ENCODE data around the gene CDC42SE1.

Gene CDC42SE1

DNA sequence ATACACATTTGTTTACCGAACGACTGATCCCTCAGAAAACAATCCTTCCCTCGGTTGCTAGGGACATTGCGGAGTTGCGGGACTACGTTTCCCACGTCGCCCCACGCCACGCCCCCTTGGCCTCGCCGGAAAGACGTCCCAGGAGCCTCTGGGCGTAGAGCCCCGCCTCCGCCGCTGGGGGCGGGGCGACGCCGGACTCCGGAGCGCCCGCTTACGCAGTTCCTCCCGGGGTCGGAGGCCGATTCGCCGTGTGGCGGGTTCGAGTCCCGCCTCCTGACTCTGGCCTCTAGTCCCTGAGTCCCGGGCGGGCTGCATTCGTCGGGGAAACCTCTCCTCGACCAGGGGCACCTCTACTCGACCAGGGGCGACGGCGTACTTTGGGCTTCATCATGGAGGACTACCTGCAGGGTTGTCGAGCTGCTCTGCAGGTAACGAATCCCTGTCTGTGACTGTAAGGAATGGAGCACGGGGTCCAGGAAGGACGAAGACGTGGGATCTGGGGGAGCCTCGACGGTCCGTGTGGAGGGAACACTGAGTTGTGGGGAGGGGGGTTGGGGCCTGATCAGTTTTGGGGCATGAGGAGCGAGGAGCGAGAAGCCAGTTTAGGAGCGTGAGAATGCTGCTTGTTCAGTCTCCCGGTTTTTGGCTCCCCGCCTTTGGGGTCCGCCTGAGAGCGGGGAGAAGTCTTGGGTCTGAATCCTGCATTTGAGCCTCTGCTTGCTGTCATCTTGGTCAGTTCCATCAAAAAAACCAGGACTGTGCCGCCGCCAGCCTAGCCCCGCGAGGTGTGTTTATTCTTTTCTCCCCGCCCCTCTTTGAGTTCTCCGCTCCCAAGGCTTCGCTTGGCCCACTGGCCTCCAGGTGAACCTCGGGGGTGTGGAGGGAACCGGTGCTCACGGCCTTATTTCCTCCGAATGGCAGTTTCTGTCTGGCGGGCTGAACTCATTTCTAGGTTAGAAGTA is 50.9 kb downstream of the CDC42SE1 start, which contains the start of gene PRUNE1:
Gene PRUNE1 (plus strand): TSS at position 206 of the 962 bp plus-strand sequence. CDS start 184 bp downstream, at position 390.
- H3K9me3 ChIP-seq (ENCODE audit: control insufficient read depth in 2 of 2, low read length in 2 of 2), result no peaks in the 10 kb centered on the region
- peak within 1 kb of the TSS; percentile 92 for H3K27ac ChIP-seq (ENCODE audit: low read length)
- H3K4me1 ChIP-seq (ENCODE audit: control insufficient read depth, insufficient read depth, low read length), result peaks cover 40% of the 10 kb centered on the region
- peak within 1 kb of the TSS; percentile 81 to 93 for H3K9ac ChIP-seq (ENCODE audit: low read length in 2 of 2)
- peak within 1 kb of the TSS; percentile 86 to 99 for H3K4me3 ChIP-seq (ENCODE audit: low read length in 2 of 2)
- H3K27me3 ChIP-seq (ENCODE audit: control insufficient read depth in 1 of 2, insufficient read depth in 2 of 2, low read length in 2 of 2), result no peaks in the 10 kb centered on the region
- no peaks in the 10 kb centered on the region for H3K36me3 ChIP-seq (ENCODE audit: control insufficient read depth in 2 of 2, insufficient read depth in 2 of 2, low read length in 2 of 2)

DNA sequence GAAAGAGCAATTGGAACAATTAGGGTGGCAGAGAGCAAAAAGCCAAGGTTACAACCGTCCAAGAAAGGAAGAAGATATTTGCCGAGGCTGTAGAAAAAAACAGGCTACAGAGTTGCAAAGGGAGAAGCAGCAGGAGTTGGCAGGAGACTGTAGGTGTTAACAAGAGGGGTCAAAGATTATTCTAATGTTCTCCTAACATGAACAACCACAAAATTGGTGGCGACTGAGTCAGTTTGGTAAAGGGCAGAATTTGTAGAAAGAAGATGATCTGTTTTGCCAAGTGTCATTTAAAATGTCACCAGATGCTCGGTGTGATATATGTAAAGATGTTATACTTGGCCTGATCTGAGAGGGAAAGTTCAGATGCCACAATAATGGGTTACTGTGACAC is 51.6 kb downstream of the CDC42SE1 start:
- Histone ChIP-seq H3K9ac (ENCODE audit: low read length in 2 of 2) (peak overlapping the region; percentile 39 to 52), H3K9me3 (ENCODE audit: control insufficient read depth in 2 of 2, low read length in 2 of 2) (no peaks in the 10 kb centered on the region), H3K27me3 (ENCODE audit: control insufficient read depth in 1 of 2, insufficient read depth in 2 of 2, low read length in 2 of 2) (no peaks in the 10 kb centered on the region), H3K4me3 (ENCODE audit: low read length in 2 of 2) (peak overlapping the region; percentile 86 to 99), H3K27ac (ENCODE audit: low read length) (peak overlapping the region; percentile 92), H3K36me3 (ENCODE audit: control insufficient read depth in 2 of 2, insufficient read depth in 2 of 2, low read length in 2 of 2) (no peaks in the 10 kb centered on the region), H3K4me1 (ENCODE audit: control insufficient read depth, insufficient read depth, low read length) (peaks cover 39% of the 10 kb centered on the region)

DNA sequence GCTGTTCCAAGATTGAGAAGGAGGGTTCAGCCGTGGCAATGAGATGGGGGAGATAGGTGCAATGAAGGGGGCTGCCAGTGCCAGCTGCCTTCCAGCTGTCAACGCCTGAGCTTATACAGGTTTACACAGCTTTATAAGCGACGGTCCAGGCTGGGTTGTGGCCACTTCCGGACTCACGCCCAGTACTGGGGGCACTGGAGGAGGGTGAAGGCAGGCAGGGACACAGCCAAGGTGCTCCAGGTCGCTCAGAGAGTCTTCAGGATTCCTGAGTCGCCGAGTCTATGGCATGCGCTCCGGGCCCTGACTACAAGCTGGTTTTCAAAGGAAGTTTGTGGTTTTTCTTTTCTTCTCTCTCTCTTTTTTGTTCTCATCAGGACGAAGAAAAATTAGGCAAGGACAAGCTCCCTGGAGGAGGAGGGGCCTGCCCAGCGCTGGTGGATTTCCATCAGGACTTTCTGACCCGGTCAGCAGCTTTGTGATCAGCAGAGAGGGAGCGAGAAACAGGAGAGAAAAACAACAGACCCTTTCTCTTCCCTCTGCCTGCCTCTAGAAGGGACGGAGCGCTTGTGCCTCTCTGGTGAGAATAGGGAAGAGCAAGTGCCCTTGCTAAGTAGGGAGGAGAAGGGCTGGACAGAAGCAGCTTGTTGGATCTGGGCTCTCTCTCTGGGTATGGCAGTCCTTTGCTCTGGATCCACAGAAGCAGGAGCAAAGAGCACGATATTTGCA is 52.9 kb downstream of the CDC42SE1 start, which contains the start of gene MINDY1:
Gene MINDY1 (minus strand): TSS at position 576 of the 726 bp plus-strand sequence. CDS start 4,285 bp downstream, outside the sequence.
- peaks cover 44% of the 10 kb centered on the region for H3K4me1 ChIP-seq (ENCODE audit: control insufficient read depth, insufficient read depth, low read length)
- H3K9me3 ChIP-seq (ENCODE audit: control insufficient read depth in 2 of 2, low read length in 2 of 2), result no peaks in the 10 kb centered on the region
- peaks cover 8 to 10% of the 10 kb centered on the region in 2 donors for H3K36me3 ChIP-seq (ENCODE audit: control insufficient read depth in 2 of 2, insufficient read depth in 2 of 2, low read length in 2 of 2)
- peak within 1 kb of the TSS; percentile 59 to 95 for H3K9ac ChIP-seq (ENCODE audit: low read length in 2 of 2)
- peak within 1 kb of the TSS; percentile 86 to 99 for H3K4me3 ChIP-seq (ENCODE audit: low read length in 2 of 2)
- H3K27me3 ChIP-seq (ENCODE audit: control insufficient read depth in 1 of 2, insufficient read depth in 2 of 2, low read length in 2 of 2), result no peaks in the 10 kb centered on the region
- H3K27ac ChIP-seq (ENCODE audit: low read length), result peak within 1 kb of the TSS; percentile 92

DNA sequence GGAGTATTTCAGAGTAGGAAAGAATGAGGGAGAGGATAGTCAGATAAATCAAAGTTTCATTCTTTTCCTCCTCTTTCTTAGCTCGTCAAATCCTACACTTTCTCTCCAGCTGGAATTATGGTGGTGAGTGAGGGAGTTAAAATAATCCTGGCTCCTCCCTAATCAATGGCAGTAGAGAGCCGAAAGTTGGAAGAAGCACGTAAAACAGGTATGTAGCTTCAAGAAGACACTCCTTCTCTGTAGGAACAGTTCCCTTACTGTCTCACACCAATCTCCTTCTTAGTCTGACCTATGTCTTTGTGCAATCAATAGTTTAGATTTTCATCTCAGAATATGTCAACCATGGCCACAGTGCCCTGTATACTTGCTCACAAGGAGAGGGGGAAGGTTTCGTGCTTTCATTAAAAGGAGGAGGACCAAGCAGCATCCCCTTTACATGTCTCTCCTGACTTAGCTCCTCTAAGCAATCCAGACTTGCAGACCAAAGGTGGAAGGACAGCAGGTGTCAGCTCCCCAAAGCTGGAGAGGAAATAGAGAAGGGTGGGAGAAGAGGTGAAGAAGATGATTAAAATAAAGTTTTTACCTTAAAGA is 53.6 kb downstream of the CDC42SE1 start:
- no peaks in the 10 kb centered on the region for H3K27me3 ChIP-seq (ENCODE audit: control insufficient read depth in 1 of 2, insufficient read depth in 2 of 2, low read length in 2 of 2)
- H3K4me3 ChIP-seq (ENCODE audit: low read length in 2 of 2), result peak overlapping the region; percentile 72 to 95
- H3K9ac ChIP-seq (ENCODE audit: low read length in 2 of 2), result peak overlapping the region; percentile 59 to 95
- peaks cover 10 to 12% of the 10 kb centered on the region in 2 donors for H3K36me3 ChIP-seq (ENCODE audit: control insufficient read depth in 2 of 2, insufficient read depth in 2 of 2, low read length in 2 of 2)
- H3K4me1 ChIP-seq (ENCODE audit: control insufficient read depth, insufficient read depth, low read length), result peaks cover 44% of the 10 kb centered on the region
- H3K9me3 ChIP-seq (ENCODE audit: control insufficient read depth in 2 of 2, low read length in 2 of 2), result no peaks in the 10 kb centered on the region
- peak overlapping the region; percentile 92 for H3K27ac ChIP-seq (ENCODE audit: low read length)

DNA sequence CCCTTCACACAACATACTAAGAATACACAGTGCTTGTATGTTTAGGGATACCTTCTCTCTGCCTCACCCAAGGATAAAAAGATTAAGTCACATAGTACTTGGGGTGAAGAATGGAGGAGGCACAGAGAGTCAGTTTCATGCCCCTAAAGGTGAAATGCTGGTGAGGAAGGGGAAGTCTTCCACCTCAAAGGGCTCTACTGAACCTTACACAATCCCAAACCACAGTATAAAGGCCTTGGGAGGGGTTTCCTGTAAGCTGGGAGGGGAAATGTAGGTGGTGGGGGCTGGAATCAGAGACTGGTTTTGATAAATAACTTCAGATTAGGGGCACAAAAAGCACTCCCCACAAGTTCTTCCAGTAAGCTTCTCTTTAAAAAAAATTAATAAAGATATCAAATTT is 56.2 kb downstream of the CDC42SE1 start:
- Histone ChIP-seq H3K9ac (ENCODE audit: low read length in 2 of 2) (peak overlapping the region in 1 of 2 donors; percentile 34), H3K27me3 (ENCODE audit: control insufficient read depth in 1 of 2, insufficient read depth in 2 of 2, low read length in 2 of 2) (no peaks in the 10 kb centered on the region), H3K4me1 (ENCODE audit: control insufficient read depth, insufficient read depth, low read length) (peaks cover 33% of the 10 kb centered on the region), H3K36me3 (ENCODE audit: control insufficient read depth in 2 of 2, insufficient read depth in 2 of 2, low read length in 2 of 2) (peaks cover 23 to 30% of the 10 kb centered on the region in 2 donors), H3K4me3 (ENCODE audit: low read length in 2 of 2) (peak overlapping the region; percentile 28 to 47), H3K9me3 (ENCODE audit: control insufficient read depth in 2 of 2, low read length in 2 of 2) (no peaks in the 10 kb centered on the region), H3K27ac (ENCODE audit: low read length) (no peak overlapping the region)

DNA sequence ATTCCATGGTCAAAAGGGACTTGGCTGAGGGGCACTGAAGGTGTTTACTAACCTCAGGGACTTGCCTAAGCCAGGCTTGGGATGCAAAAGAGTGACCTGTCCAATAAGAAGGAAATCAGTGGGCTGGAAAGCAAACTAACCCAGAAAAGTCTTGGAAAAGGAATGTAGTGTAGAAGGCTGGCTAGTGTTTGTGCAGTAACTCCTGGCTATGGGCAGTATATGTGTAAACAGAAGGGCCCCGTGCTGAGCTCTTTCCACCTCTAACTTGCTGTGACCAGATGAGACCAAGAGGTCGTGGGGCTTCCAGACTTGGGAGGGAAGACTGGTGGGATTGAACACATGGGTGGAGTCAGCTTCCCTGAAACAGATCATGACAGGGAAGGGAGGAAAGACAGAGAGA is 56.8 kb downstream of the CDC42SE1 start:
- Histone ChIP-seq H3K9me3 (ENCODE audit: control insufficient read depth in 2 of 2, low read length in 2 of 2) (no peaks in the 10 kb centered on the region), H3K4me3 (ENCODE audit: low read length in 2 of 2) (no peak overlapping the region), H3K9ac (ENCODE audit: low read length in 2 of 2) (no peak overlapping the region), H3K4me1 (ENCODE audit: control insufficient read depth, insufficient read depth, low read length) (peaks cover 28% of the 10 kb centered on the region), H3K36me3 (ENCODE audit: control insufficient read depth in 2 of 2, insufficient read depth in 2 of 2, low read length in 2 of 2) (peaks cover 29 to 34% of the 10 kb centered on the region in 2 donors), H3K27me3 (ENCODE audit: control insufficient read depth in 1 of 2, insufficient read depth in 2 of 2, low read length in 2 of 2) (no peaks in the 10 kb centered on the region), H3K27ac (ENCODE audit: low read length) (no peak overlapping the region)

DNA sequence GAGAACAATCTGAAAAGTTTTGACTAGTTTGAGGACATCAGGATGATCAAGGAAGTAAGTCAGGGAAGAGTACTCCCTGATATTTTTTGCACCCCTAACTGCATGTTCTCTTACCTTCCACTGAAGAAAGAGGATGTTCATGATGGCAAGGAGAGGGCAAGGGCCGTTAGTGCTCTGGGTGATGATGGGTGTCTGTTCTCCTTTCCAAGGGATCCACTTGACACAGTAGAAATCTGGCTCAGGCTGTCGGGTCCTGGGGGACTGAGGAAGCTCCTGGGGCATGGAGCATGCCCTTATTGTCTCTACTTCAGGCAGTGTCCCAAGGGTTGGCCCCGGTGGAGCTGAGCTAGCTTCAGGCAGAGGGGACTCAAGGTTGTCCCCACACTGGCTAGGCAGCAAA is 57.4 kb downstream of the CDC42SE1 start:
- Histone ChIP-seq H3K9me3 (ENCODE audit: control insufficient read depth in 2 of 2, low read length in 2 of 2) (no peaks in the 10 kb centered on the region), H3K27me3 (ENCODE audit: control insufficient read depth in 1 of 2, insufficient read depth in 2 of 2, low read length in 2 of 2) (no peaks in the 10 kb centered on the region), H3K4me3 (ENCODE audit: low read length in 2 of 2) (no peak overlapping the region), H3K9ac (ENCODE audit: low read length in 2 of 2) (no peak overlapping the region), H3K36me3 (ENCODE audit: control insufficient read depth in 2 of 2, insufficient read depth in 2 of 2, low read length in 2 of 2) (peaks cover 34 to 37% of the 10 kb centered on the region in 2 donors), H3K4me1 (ENCODE audit: control insufficient read depth, insufficient read depth, low read length) (peaks cover 23% of the 10 kb centered on the region), H3K27ac (ENCODE audit: low read length) (no peak overlapping the region)

DNA sequence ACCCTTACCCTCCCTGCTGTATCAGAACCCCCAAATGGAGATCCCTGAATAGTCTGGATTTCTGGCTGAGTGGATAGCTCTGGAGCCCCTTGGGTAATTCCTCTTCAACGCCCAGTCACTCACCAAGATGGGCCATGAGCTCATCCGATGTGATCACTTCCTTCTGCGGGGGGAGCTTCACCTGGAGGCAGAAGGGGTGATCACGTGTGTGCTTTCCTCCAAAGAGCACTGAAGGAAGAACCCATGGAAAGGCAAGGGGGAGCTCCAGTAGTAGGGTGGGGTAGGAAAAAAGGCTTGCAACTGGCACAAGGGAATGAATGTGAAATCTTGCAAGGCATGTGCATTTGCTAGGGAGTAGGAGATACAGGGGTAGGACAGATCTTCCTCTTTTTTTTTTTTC is 57.8 kb downstream of the CDC42SE1 start:
- Histone ChIP-seq H3K36me3 (ENCODE audit: control insufficient read depth in 2 of 2, insufficient read depth in 2 of 2, low read length in 2 of 2) (peaks cover 36 to 42% of the 10 kb centered on the region in 2 donors), H3K27me3 (ENCODE audit: control insufficient read depth in 1 of 2, insufficient read depth in 2 of 2, low read length in 2 of 2) (no peaks in the 10 kb centered on the region), H3K4me1 (ENCODE audit: control insufficient read depth, insufficient read depth, low read length) (peaks cover 20% of the 10 kb centered on the region), H3K27ac (ENCODE audit: low read length) (no peak overlapping the region), H3K9me3 (ENCODE audit: control insufficient read depth in 2 of 2, low read length in 2 of 2) (no peaks in the 10 kb centered on the region), H3K4me3 (ENCODE audit: low read length in 2 of 2) (no peak overlapping the region), H3K9ac (ENCODE audit: low read length in 2 of 2) (no peak overlapping the region)
